DND-41 (cell line): ENCODE results near the gene ACAD11.

Source experiments
- EZH2 ChIP-seq: IDR thresholded peaks from 3 replicates; pipeline ENCODE4 v1.6.1; 2012; ENCODE audit warnings: borderline replicate concordance, low read depth, mild to moderate bottlenecking, moderate library complexity, low read length, inconsistent platforms; ENCODE audit not compliant: severe bottlenecking
- TF ChIP-seq, protein P1 (sequence below): IDR thresholded peaks from 2 replicates; pipeline ENCODE4 v1.5.1; 2012; ENCODE audit warnings: borderline replicate concordance, low read length, moderate library complexity, mild to moderate bottlenecking; ENCODE audit not compliant: poor library complexity, severe bottlenecking; ENCODE audit errors: extremely low read depth

DNA sequence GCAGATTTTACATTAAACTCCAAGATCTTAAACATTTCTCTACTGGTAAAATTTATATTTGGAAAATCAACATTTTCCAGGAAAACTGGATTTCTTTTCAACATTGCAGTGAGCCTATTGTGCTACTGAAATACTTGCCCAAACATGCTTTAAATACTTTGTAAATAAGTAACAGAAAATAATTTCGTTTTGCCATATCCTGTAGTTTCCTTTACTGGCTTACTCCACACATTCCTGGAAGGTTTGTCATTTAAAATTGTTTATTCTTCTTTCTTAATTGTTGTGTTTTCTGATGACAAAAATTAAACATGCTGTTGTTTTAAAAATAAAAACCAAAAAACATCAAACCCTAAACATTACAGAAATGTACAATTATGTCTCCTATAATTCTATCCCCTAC is 22.0 kb downstream of the ACAD11 start:
- TF ChIP-seq, protein P1, sequence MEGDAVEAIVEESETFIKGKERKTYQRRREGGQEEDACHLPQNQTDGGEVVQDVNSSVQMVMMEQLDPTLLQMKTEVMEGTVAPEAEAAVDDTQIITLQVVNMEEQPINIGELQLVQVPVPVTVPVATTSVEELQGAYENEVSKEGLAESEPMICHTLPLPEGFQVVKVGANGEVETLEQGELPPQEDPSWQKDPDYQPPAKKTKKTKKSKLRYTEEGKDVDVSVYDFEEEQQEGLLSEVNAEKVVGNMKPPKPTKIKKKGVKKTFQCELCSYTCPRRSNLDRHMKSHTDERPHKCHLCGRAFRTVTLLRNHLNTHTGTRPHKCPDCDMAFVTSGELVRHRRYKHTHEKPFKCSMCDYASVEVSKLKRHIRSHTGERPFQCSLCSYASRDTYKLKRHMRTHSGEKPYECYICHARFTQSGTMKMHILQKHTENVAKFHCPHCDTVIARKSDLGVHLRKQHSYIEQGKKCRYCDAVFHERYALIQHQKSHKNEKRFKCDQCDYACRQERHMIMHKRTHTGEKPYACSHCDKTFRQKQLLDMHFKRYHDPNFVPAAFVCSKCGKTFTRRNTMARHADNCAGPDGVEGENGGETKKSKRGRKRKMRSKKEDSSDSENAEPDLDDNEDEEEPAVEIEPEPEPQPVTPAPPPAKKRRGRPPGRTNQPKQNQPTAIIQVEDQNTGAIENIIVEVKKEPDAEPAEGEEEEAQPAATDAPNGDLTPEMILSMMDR: no peak
- no peak for TF ChIP-seq EZH2
